CD14-positive monocyte (primary cell): Measurements from ENCODE around the gene ARHGAP45. TPM values are rescaled to one million over a fixed set of nuclear protein-coding genes. Genes with fewer than 3 reads are reported as not detected.

Experiments
- DNase-seq, 3 donors: peaks; one replicate each; pipeline ENCODE4 v3.0.0-alpha.2; 2011 to 2022
- H2AFZ ChIP-seq: 2 replicates; pipeline ENCODE4 v1.6.0; 2012; ENCODE audit warnings: mild to moderate bottlenecking, low read depth, low read length, inconsistent platforms; ENCODE audit not compliant: insufficient read depth, poor library complexity, severe bottlenecking
- H3K27ac ChIP-seq, 2 donors: 1 replicate in 1 of 2; 2 replicates in 1 of 2; pipeline ENCODE4 v1.5.1; 2012 to 2013; ENCODE audit warnings: low read length in 2 of 2, control low read depth in 1 of 2, inconsistent platforms in 1 of 2, low read depth in 1 of 2, mild to moderate bottlenecking in 1 of 2
- H3K27me3 ChIP-seq, 2 donors: one replicate each; pipeline versions ENCODE4 v1.6.0 to v1.6.1; 2011 to 2013; ENCODE audit warnings: low read length in 2 of 2; ENCODE audit not compliant: control insufficient read depth in 2 of 2, insufficient read depth in 2 of 2
- H3K36me3 ChIP-seq, 2 donors: replicated peaks in 1 of 2; 1 replicate in 1 of 2; 2 replicates in 1 of 2; pipeline versions ENCODE4 v1.5.1 to v1.6.1; 2012 to 2013; ENCODE audit warnings: low read length in 2 of 2, control low read depth in 1 of 2, inconsistent platforms in 1 of 2, mild to moderate bottlenecking in 1 of 2; ENCODE audit not compliant: insufficient read depth in 2 of 2, control insufficient read depth in 1 of 2
- H3K4me1 ChIP-seq, 2 donors: 1 replicate in 1 of 2; 2 replicates in 1 of 2; pipeline versions ENCODE4 v1.5.1 to v1.6.1; 2012 to 2013; ENCODE audit warnings: low read length in 2 of 2, control low read depth in 1 of 2, inconsistent platforms in 1 of 2, mild to moderate bottlenecking in 1 of 2, moderate library complexity in 1 of 2; ENCODE audit not compliant: insufficient read depth in 2 of 2, control insufficient read depth in 1 of 2
- H3K4me2 ChIP-seq: replicated peaks from 2 replicates; pipeline ENCODE3; 2012; ENCODE audit warnings: low read length, moderate library complexity, mild to moderate bottlenecking; ENCODE audit not compliant: poor library complexity, severe bottlenecking; ENCODE audit errors: extremely low read depth
- H3K4me3 ChIP-seq, 3 experiments: fragments of 200-600 bp in 1 of 3; sonication (generic) in 1 of 3; replicated peaks in 1 of 3; 1 replicate in 2 of 3; 2 replicates in 1 of 3; pipeline ENCODE4 v1.5.1; 2011 to 2013; ENCODE audit warnings: low read length in 3 of 3, mild to moderate bottlenecking in 3 of 3, control low read depth in 2 of 3, low read depth in 2 of 3, inconsistent platforms in 1 of 3, moderate library complexity in 1 of 3
- H3K79me2 ChIP-seq: 2 replicates; pipeline ENCODE4 v1.6.0; 2012; ENCODE audit warnings: mild to moderate bottlenecking, control low read depth, inconsistent platforms, low read length, moderate library complexity; ENCODE audit not compliant: insufficient read depth
- H3K9ac ChIP-seq: 2 replicates; pipeline ENCODE4 v1.6.0; 2017; ENCODE audit warnings: low read length, mild to moderate bottlenecking; ENCODE audit not compliant: insufficient read depth, poor library complexity, severe bottlenecking
- H3K9me3 ChIP-seq, 2 donors: replicated peaks in 1 of 2; 1 replicate in 1 of 2; 2 replicates in 1 of 2; pipeline versions ENCODE4 v1.5.1 to v1.6.1; 2012 to 2013; ENCODE audit warnings: low read length in 2 of 2, control low read depth in 1 of 2; ENCODE audit not compliant: control insufficient read depth in 1 of 2, insufficient read depth in 1 of 2
- H4K20me1 ChIP-seq: 2 replicates; pipeline ENCODE4 v1.6.0; 2012; ENCODE audit warnings: mild to moderate bottlenecking, low read length, control low read depth, moderate library complexity; ENCODE audit not compliant: insufficient read depth
- H3K27ac Mint-ChIP-seq, 7 donors: one replicate each; pipeline ENCODE4 v1.8.0; 2020; ENCODE audit warnings: mild to moderate bottlenecking in 7 of 7, mixed read lengths in 7 of 7, moderate library complexity in 6 of 7, inconsistent platforms in 2 of 7
- H3K27me3 Mint-ChIP-seq, 3 donors: one replicate each; pipeline ENCODE4 v1.8.0; 2021 to 2022; ENCODE audit warnings: low read depth in 3 of 3, mild to moderate bottlenecking in 3 of 3, mixed read lengths in 3 of 3, moderate library complexity in 3 of 3, inconsistent platforms in 1 of 3
- H3K36me3 Mint-ChIP-seq, 2 donors: one replicate each; pipeline ENCODE4 v1.8.0; 2020; ENCODE audit warnings: mixed read lengths in 2 of 2, inconsistent platforms in 1 of 2, mild to moderate bottlenecking in 1 of 2
- H3K4me1 Mint-ChIP-seq: one replicate; pipeline ENCODE4 v1.8.0; 2020; ENCODE audit warnings: mild to moderate bottlenecking, mixed read lengths
- H3K4me3 Mint-ChIP-seq, 2 donors: one replicate each; pipeline ENCODE4 v1.8.0; 2020; ENCODE audit warnings: mild to moderate bottlenecking in 2 of 2, mixed read lengths in 2 of 2, moderate library complexity in 1 of 2
- H3K9me3 Mint-ChIP-seq, 7 donors: one replicate each; pipeline ENCODE4 v1.8.0; 2020 to 2022; ENCODE audit warnings: mixed read lengths in 7 of 7, mild to moderate bottlenecking in 6 of 7, moderate library complexity in 6 of 7, inconsistent platforms in 2 of 7
- WGBS: methylation state at CpG from one replicate; pipeline ENCODE4 v1.1.5; 2013; ENCODE audit warnings: missing lambda C conversion rate; ENCODE audit not compliant: insufficient coverage; 5-methylcytosine and 5-hydroxymethylcytosine counted together
- intact Hi-C, 2 donors: fragments of 100-400 bp; cut with micrococcal nuclease; formaldehyde crosslinking; loops; one replicate each; pipeline versions ENCODE4 v1.15.0 to v1.15.1; 2023
- polyA plus RNA-seq, 3 donors: library from polyadenylated mRNA; depleted of rRNA in 1 of 3; unstranded in 2 of 3; stranded (reverse) in 1 of 3; fragments of 300-500 nt in 2 of 3; fragments of >200 nt in 1 of 3; fragmentation: Illumina TruSeq in 2 of 3; gene quantifications; 1 replicate in 2 of 3; 2 replicates in 1 of 3; pipeline ENCODE4 v1.2.3, GENCODE V29; 2012 to 2021
- TF ChIP-seq, protein P1 (sequence below): fragments of 200-600 bp; IDR thresholded peaks from one replicate; pipeline ENCODE4 v1.8.0; 2022; ENCODE audit warnings: antibody characterized with exemption, mild to moderate bottlenecking

Gene ARHGAP45
- polyA plus RNA-seq, 3 donors, result 108 to 308 (median 137) TPM

GRCh38 chr19:1110809-1111640, 44.1 kb downstream of the ARHGAP45 start:
- no peaks in the 10 kb centered on the region for H3K27me3 Mint-ChIP-seq
- H3K4me3 Mint-ChIP-seq, result no peak overlapping the region
- no peak overlapping the region for H3K9ac ChIP-seq

GRCh38 chr19:1111641-1112267, 44.8 kb downstream of the ARHGAP45 start:
- Mint-ChIP-seq H3K36me3 (peaks cover 15 to 62% of the 10 kb centered on the region in 2 donors), H3K27ac (no peak overlapping the region), H3K4me1 (peaks cover 9% of the 10 kb centered on the region), H3K27me3 (no peaks in the 10 kb centered on the region), H3K4me3 (no peak overlapping the region), H3K9me3 (no peaks in the 10 kb centered on the region)
- H3K36me3 ChIP-seq, result peaks cover 61 to 79% of the 10 kb centered on the region in 2 donors
- H3K4me1 ChIP-seq, result peaks cover 16 to 26% of the 10 kb centered on the region in 2 donors
- H3K27me3 ChIP-seq, result no peaks in the 10 kb centered on the region
- no peak overlapping the region for H3K9ac ChIP-seq
- H3K27ac ChIP-seq, result no peak overlapping the region
- no peak overlapping the region for H2AFZ ChIP-seq
- no peaks in the 10 kb centered on the region for H3K79me2 ChIP-seq
- TF ChIP-seq, protein P1, sequence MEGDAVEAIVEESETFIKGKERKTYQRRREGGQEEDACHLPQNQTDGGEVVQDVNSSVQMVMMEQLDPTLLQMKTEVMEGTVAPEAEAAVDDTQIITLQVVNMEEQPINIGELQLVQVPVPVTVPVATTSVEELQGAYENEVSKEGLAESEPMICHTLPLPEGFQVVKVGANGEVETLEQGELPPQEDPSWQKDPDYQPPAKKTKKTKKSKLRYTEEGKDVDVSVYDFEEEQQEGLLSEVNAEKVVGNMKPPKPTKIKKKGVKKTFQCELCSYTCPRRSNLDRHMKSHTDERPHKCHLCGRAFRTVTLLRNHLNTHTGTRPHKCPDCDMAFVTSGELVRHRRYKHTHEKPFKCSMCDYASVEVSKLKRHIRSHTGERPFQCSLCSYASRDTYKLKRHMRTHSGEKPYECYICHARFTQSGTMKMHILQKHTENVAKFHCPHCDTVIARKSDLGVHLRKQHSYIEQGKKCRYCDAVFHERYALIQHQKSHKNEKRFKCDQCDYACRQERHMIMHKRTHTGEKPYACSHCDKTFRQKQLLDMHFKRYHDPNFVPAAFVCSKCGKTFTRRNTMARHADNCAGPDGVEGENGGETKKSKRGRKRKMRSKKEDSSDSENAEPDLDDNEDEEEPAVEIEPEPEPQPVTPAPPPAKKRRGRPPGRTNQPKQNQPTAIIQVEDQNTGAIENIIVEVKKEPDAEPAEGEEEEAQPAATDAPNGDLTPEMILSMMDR, result no peak
- 96% methylated on average over 9 of the region's 18 CpGs for WGBS
- intact Hi-C loops, result loop anchor here (5.0 kb wide), 2 partner anchors 81 to 131 kb away; partner anchors contain the start of gene ATP5F1D (in 1 of the 2)
- no peak overlapping the region for H3K4me2 ChIP-seq
- H3K4me3 ChIP-seq, result no peak overlapping the region
- H3K9me3 ChIP-seq, result no peaks in the 10 kb centered on the region
- H4K20me1 ChIP-seq, result peaks cover 86% of the 10 kb centered on the region
- no peak for DNase-seq

More at GRCh38 chr19:1110809-1111640, 44.1 kb downstream of the ARHGAP45 start:
- peaks cover 3% of the 10 kb centered on the region for H3K79me2 ChIP-seq
- H3K27ac ChIP-seq, result no peak overlapping the region
- H3K4me1 ChIP-seq, result peaks cover 19 to 33% of the 10 kb centered on the region in 2 donors
- H3K4me3 ChIP-seq, result no peak overlapping the region
- no peaks in the 10 kb centered on the region for H3K27me3 ChIP-seq
- H3K36me3 Mint-ChIP-seq, result peaks cover 17 to 62% of the 10 kb centered on the region in 2 donors
- intact Hi-C loops, result loop anchor here (5.0 kb wide), 2 partner anchors 81 to 131 kb away; partner anchors contain the start of gene ATP5F1D (in 1 of the 2)
- H2AFZ ChIP-seq, result no peak overlapping the region
- TF ChIP-seq, protein P1, result no peak
- peaks cover 86% of the 10 kb centered on the region for H4K20me1 ChIP-seq
- peaks cover 13% of the 10 kb centered on the region for H3K4me1 Mint-ChIP-seq
- no peaks in the 10 kb centered on the region for H3K9me3 ChIP-seq
- WGBS, result 86% methylated on average over 9 of the region's 18 CpGs
- H3K4me2 ChIP-seq, result no peak overlapping the region
- H3K9me3 Mint-ChIP-seq, result no peaks in the 10 kb centered on the region
- peaks cover 61 to 79% of the 10 kb centered on the region in 2 donors for H3K36me3 ChIP-seq
- no peak for DNase-seq
- H3K27ac Mint-ChIP-seq, result no peak overlapping the region
